Activated T-helper 1 cell treated with anti-CD3 and anti-CD28 coated beads, Interleukin-2, amount 50 U/mL, for 16 hours (primary cell): Measurements from ENCODE around the gene TAF8.

Source experiments
- DNase-seq, 2 donors: peaks; one replicate each; pipeline ENCODE4 v3.0.0-alpha.2; 2020; ENCODE audit warnings: low read depth in 1 of 2, low spot score in 1 of 2

The TAF8 gene

DNA sequence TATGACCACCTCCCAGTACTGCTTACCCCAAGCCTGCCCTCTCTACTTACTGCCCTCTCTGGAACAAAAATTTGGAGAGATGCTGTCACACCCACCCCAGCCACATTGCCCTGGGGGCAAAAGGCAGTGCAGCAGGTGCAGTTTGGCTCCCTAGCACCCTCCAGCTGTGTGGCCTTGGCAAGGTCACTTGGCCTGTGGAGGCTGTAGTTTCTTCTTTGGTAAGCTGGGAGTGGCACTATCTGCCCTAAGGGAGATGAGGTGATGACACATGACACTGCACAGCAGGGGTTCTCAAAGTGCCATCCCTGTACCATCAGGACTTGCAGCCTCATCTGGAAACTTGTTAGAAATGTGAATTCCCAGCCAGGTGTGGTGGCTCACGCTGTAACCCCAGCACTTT, 44.8 kb downstream of the TAF8 start:
- DNase-seq, result no peak

DNA sequence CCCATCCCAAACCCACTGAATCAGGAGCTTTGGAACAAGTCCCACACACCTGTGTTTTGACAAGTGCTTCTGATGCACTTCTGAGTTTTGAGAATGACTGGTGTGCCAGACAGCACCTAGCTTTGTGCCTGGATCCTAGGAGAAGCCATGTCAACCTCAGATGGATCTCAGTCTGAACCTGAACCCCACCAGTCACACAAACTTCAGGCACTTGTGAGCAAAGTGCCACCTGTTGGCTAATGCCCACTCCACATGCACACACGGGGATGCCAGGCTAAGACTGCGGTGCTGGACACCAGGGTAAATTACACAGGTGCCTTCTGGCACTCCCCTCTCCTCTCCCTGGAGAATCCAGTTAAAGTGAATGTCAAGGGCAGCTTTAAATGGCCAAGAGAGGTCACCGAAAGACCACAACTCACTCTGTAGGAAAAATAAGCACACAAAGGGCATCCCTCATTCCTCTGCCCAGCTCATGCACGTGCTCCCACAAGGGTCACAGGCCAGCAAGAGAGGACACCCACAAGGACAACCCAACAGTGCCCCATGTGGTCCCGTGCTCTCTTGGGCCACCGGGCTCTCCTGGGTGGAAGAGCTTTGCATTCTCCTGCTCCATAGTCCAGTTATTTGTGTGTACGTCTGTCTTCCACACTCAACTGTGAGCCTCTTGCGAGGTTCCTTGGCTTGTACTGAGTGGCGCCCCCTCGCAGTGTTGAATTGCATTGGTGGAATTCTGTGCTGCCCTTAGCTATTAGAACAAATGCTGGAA, 45.6 kb downstream of the TAF8 start:
- DNase-seq, result no peak

- DNase-seq, result no peak
Observed at GRCh38 chr6:42099340-42100028, 49.2 kb downstream of the TAF8 start.

DNA sequence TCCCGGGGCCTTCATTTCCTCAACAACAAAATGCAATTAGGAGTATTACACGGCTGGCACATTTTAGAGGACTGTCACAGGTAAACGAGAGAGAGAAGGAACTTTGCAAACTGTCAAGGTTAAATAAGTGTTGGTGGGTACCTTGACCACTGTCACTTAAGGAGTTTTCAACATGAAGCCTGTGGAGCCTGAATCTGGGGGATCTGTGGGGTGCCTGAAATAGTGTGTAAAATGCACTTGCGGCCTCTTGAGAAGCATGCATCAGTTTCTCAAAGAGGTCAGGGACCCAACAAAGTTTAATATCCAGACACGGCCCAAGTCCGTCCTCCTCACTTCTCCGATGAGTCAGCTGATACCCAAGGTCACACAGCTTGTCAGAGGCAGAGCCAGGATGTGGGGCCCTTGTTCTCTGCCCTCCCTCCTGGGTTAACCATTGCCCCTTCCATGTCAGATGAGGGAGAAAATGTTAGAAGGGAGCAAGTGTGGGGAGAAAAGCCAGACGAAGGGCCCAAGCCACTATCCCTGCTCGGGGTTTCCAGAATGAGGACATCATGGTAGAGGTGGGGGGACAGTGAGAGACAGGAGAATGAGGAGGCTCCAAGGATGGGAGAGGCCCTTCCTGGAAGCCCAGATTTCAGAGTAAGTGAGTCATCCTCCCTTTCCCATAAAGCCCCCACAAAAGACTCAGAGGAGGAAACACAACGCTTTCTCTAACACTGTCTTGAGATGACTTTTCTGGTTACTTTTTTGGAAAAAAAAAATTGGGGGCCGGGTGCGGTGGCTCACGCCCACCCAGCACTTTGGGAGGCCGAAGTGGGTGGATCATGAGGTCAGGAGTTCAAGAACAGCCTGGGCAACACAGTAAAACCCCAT, 49.9 kb downstream of the TAF8 start:
- DNase-seq, result no peak

- no peak for DNase-seq
Observed at GRCh38 chr6:42101186-42101657, 50.9 kb downstream of the TAF8 start.

GRCh38 chr6:42103216-42103615, 52.9 kb downstream of the TAF8 start:
- DNase-seq, result no peak

DNA sequence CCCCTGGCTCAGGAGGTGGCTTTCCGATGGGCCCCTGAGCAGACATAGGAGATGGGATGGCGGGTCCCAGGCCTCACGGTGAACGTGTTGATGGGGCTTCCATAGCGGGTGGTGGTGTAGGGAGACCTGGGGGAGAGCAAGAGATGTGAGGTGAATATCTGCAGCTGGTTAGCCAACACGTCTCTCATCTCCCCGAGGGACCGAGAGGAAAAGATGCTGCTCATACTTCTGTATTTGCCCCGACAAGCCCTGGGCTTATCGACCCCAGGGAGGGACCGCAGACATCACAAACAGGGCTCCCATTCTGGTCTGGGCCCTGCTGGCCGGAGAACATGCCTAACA, 53.4 kb downstream of the TAF8 start:
- no peak for DNase-seq

DNA sequence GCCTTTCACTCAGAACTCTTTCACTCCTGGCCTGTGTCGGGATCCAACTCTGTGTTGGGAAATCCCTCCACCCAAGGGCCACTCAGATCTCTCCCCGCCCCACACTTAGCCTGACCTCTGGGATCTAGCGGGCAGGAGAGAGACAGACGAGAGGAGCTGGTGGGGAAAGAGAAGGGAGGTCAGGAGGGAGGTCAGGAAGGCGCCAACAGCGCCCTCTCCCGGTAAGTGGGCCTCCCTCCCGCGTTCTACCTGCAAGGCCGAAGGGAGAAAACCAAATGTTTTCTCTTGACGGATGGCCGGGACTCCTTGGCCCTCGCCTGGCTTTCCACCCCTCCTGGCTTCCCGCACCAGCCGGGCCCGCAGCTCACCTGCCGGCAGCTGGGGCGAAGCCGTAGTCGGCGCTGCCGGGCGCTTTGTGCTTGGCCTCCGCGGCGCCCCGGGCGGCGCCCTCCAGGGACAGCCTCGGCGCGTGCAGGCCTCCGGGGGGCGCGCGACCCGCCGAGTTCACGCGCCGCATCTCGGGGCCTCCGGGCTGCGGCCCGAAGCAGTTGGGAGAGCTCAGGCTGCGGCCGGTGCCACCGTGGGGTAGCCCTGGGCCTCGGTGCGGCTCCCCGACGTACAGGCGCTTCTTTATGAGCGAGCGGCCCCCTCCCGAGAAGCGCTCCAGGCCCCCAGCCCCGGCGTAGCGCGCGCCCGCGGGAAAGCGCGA, 53.9 kb downstream of the TAF8 start:
- peak; percentile 47 to 53 for DNase-seq

DNA sequence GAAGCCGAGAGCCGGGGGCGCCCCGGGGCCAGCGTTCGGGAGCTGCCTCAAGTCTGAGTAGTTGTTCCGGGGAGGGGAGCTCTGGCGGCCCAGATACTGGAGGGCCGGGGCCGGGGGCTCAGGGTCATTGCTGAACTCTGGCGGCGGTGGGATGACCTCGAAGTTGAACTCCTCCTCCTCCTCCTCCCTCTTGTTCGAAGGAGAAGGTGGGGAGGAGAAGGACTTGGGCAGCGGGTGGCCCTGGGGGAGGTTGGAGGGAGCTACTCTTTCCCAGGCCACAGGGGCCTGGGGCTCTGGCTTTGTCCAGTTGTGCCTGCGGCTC, 54.4 kb downstream of the TAF8 start:
- DNase-seq, result no peak

DNA sequence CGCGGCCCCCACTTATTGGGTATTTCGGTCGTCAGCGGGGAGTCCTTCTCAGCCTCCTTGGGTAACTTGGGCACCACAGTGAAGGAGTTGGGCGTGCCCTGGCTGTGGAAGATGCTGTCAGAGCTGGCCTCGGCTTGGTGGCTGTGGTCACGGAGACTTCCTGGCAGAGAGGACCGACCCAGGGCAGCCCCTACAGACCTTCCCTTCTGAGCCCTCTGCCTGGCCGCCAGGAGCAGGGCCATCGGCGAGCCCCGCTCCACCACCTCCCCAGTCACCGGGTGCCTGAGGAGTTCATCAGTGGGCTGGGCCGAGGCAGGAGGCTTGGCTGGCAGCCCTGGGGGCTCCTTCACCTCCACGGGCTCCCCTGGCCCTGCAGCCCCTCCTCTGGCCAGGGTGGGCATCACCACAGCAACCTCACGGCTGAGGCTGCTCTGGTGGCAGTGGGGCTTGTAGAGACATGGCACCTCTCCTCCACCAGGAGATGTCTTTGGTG, 54.9 kb downstream of the TAF8 start:
- no peak for DNase-seq

GRCh38 chr6:42105709-42106108, 55.4 kb downstream of the TAF8 start:
- no peak for DNase-seq

GRCh38 chr6:42106112-42107023, 56.0 kb downstream of the TAF8 start:
- no peak for DNase-seq

GRCh38 chr6:42108071-42108470, 57.7 kb downstream of the TAF8 start:
- no peak for DNase-seq

GRCh38 chr6:42110683-42111082, 60.4 kb downstream of the TAF8 start:
- no peak for DNase-seq

GRCh38 chr6:42112351-42112750, 62.0 kb downstream of the TAF8 start:
- no peak for DNase-seq

DNA sequence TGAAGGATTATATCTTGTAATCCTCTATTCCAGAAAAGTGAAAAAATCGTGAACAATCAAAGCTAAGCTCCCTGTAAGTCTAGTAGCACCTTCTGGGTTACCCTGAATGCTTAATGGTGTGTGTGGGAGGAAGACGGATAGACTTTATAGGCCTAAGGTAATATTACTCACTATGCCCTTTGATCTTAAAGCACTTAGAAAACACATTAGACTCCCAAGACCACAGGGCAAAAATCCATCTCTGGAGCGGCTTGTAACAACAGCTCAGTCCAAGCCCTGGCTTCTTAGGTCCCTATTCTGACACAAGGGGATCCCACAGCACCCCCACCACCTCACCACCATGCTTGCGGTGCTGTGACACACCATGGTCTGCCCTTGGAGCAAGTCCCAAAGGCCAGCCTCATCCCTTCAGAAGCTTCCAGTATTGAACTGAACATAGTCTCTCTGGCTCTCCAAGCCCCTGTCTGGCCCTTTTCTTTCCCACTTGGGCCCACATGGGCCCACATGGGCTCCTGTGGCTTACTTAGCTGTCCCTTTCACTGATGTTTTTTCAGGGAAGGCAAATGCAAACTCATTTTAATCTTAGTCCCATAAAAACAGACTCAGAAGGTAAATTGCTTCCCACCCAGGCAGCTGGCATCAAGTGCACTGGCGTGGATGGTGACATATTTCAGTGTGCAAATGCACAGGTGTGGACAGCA, 63.8 kb downstream of the TAF8 start:
- DNase-seq, result no peak

- DNase-seq, result no peak
Observed at GRCh38 chr6:42117843-42118161, 67.5 kb downstream of the TAF8 start.

DNA sequence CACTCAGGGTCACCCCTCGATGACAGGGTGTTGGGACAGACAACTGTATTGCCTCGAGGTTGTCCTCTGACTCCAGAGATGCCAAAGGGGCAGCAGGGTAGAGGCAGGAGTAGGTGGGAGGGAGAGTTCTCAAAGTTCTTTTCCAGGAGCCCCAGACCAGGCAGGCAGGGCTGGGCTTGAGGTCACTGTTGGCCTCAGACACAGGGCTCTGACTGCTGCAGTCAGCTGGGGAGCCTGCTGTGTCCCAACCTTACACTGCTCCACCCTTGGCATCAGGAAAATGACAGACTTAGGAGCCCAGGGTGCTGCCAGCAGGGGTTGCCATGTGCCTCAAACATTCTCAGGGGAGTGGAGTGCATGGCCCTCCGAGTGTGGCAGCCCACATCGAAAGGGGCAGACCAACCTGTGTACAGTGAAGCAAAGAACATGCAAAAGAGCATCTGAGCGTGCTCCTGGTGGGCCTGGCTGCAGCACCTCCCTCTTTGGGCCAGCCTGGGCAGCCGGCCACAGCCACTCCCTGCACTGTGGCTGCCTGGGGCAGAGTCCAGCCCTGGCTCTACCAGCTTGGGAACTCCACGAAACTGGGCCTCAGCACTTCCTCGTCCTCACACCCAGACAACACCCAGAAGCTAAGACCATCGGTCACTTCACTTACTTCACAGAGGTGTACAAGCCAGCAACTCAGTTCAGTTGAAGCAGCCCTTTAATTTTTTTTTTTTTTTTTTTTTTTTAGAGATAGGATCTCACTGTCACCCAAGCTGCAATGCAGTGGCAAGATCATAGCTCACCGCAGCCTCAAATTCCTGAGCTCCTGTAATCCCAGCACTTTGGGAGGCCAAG, 68.1 kb downstream of the TAF8 start:
- DNase-seq, result no peak
